Measurements from ENCODE around the gene RANGAP1.

GRCh38 chr22:41260871-41261270, 25.1 kb downstream of the RANGAP1 start:
- no peak for TF ChIP-seq CTCF (IDR thresholded peaks at IDR 0.05)
- TF ChIP-seq EZH2 (IDR thresholded peaks at IDR 0.05; ENCODE audit: borderline replicate concordance, insufficient read depth, low read depth, low read length, poor library complexity, severe bottlenecking), result no peak

Measured in B cell (primary cell).